HepG2 (cell line): Measurements from ENCODE around the gene PNPLA2. TPM values are rescaled to one million over a fixed set of nuclear protein-coding genes. Genes with fewer than 3 reads are reported as not detected.

Source experiments
- CEBPB ChIP-seq: IDR thresholded peaks from 2 replicates; pipeline ENCODE4 v1.6.1; 2011; ENCODE audit warnings: low read depth, low read length, improper control_type of control experiment, borderline replicate concordance
- CENPT ChIP-seq: sonication (generic); formaldehyde crosslinking; IDR thresholded peaks from 2 replicates; pipeline ENCODE4 v1.8.0; 2022; ENCODE audit warnings: low read depth, mild to moderate bottlenecking, moderate library complexity, missing genetic modification reagents
- DPF2 ChIP-seq: sonication (generic); formaldehyde crosslinking; IDR thresholded peaks from 2 replicates; pipeline ENCODE4 v1.4.0; 2020; ENCODE audit warnings: mild to moderate bottlenecking, low read depth, missing genetic modification reagents, borderline replicate concordance
- PCBP2 ChIP-seq: fragments of 200-400 bp; formaldehyde crosslinking; optimal IDR thresholded peaks from 2 replicates; pipeline ENCODE3; 2018; ENCODE audit warnings: low read length, low read depth; ENCODE audit not compliant: poor library complexity, severe bottlenecking
- PPARG ChIP-seq: conservative IDR thresholded peaks from 2 replicates; pipeline ENCODE4 v1.6.1; 2016; ENCODE audit warnings: missing biosample characterization, missing genetic modification reagents
- ZNF546 ChIP-seq: sonication (generic); formaldehyde crosslinking; conservative IDR thresholded peaks from 2 replicates; pipeline ENCODE4 v1.8.1; 2023; ENCODE audit warnings: mild to moderate bottlenecking, missing genetic modification reagents
- polyA plus RNA-seq, 8 experiments: library from polyadenylated mRNA; depleted of rRNA in 3 of 8; stranded (reverse) in 7 of 8; unstranded in 1 of 8; fragments of >200 nt; fragmentation: Illumina TruSeq in 4 of 8; extraction: Trizol in 4 of 8; gene quantifications; 2 replicates each; pipeline versions ENCODE4 v1.2.1 to v1.2.3, GENCODE V29; 2011 to 2016; ENCODE audit warnings: low read depth in 4 of 8, missing spikeins in 1 of 8, mixed read lengths in 1 of 8; ENCODE audit not compliant: insufficient read depth in 1 of 8
- total RNA-seq, 5 experiments: library from RNA; depleted of rRNA; stranded (reverse); fragments of >200 nt; fragmentation: Illumina TruSeq; extraction: Trizol; gene quantifications; 2 replicates each; pipeline ENCODE4 v1.2.3, GENCODE V29; 2016; ENCODE audit warnings: low read depth in 1 of 5
- TF ChIP-seq, protein P1 (sequence below): sonication (generic); formaldehyde crosslinking; IDR thresholded peaks from 2 replicates; pipeline ENCODE4 v1.4.0; 2020; ENCODE audit warnings: missing genetic modification reagents, mild to moderate bottlenecking, borderline replicate concordance
- TF ChIP-seq, protein P2 (sequence below): sonication (generic); formaldehyde crosslinking; IDR thresholded peaks from 2 replicates; pipeline ENCODE4 v1.8.0; 2022; ENCODE audit warnings: missing genetic modification reagents, mild to moderate bottlenecking, inconsistent platforms, borderline replicate concordance

The PNPLA2 gene
- total and polyA plus RNA-seq, 2 of the 13 experiments (the other 11 are each of a cell fraction or from before 2014, with no cell fraction given) = 10.5 to 43.2 TPM

DNA sequence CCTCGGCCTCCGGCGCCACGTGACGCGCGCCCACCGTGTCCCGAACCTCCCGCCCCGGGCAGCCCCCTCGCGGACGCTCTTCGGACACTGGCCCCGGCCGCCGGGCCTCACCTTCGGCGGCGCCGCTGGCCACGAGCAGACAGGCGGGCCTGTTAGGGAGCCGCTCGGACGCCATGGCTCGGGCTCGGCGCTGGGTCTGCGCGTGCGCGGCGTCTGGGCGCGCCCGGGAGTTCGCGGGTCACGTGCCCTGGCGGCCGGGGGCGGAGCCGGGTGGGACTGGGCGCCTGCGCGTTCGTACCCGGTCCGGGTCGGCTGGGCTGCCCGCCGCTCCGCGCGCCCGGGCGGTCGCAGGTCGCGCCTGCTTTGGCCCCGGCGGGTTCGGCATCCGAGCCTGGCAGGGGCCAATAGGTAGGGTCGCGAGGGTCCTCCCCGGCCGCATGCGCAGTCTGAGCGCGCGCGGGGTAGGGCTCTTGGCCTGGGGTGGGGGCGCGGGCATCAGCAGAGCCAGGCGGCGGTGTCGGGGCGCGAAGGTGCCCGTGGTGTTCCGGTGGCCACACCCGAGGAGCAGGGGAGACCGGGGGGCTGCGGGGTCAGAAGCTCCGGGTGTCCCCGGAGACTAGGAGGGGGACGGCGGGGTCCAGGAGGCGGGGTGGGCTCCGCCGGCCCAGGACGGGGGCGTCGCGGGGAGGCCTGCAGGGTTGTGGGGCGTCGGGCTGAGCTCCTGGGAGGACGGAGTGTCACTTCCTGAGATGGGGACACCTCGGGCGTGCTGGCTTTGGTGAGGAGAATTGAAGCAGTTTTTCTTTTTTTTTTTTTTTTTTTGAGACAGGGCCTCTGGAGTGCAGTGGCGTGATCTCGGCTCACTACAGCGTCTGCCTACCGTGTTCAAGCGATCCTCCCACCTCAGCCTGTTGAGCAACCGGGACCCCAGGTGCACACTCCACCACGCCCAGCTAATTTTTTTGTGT lies 41.1 kb upstream of the PNPLA2 start, which contains the start of gene GATD1 (continued):
- TF ChIP-seq PCBP2 = no peak
- no peak for TF ChIP-seq DPF2 (CRISPR knock-in tag)
- TF ChIP-seq, protein P1, sequence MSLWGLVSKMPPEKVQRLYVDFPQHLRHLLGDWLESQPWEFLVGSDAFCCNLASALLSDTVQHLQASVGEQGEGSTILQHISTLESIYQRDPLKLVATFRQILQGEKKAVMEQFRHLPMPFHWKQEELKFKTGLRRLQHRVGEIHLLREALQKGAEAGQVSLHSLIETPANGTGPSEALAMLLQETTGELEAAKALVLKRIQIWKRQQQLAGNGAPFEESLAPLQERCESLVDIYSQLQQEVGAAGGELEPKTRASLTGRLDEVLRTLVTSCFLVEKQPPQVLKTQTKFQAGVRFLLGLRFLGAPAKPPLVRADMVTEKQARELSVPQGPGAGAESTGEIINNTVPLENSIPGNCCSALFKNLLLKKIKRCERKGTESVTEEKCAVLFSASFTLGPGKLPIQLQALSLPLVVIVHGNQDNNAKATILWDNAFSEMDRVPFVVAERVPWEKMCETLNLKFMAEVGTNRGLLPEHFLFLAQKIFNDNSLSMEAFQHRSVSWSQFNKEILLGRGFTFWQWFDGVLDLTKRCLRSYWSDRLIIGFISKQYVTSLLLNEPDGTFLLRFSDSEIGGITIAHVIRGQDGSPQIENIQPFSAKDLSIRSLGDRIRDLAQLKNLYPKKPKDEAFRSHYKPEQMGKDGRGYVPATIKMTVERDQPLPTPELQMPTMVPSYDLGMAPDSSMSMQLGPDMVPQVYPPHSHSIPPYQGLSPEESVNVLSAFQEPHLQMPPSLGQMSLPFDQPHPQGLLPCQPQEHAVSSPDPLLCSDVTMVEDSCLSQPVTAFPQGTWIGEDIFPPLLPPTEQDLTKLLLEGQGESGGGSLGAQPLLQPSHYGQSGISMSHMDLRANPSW (CRISPR knock-in tag) = no peak
- peak; percentile 84; the same call in 1 of the 2 replicates for TF ChIP-seq CENPT
- 0 out of 2 replicates have a peak, but pooled peaks have one; percentile 21 for TF ChIP-seq ZNF546 (CRISPR knock-in tag)
- TF ChIP-seq, protein P2, sequence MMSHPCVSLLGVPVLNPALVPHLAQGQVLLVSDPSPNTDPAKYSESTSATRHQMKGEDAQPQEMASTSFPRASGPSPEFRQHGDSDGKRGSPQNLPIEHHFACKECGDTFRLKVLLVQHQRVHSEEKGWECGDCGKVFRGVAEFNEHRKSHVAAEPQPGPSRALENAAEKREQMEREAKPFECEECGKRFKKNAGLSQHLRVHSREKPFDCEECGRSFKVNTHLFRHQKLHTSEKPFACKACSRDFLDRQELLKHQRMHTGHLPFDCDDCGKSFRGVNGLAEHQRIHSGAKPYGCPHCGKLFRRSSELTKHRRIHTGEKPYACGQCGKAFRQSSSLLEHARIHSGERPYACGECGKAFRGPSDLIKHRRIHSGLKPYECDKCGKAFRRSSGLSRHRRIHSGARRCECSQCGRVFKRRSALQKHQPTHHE (CRISPR knock-in tag) = no peak
- TF ChIP-seq CEBPB = peak; percentile 49; the same call in 1 of the 2 replicates
- no peak for TF ChIP-seq PPARG (CRISPR knock-in tag)
